Type B pancreatic cell (in vitro differentiated cells): Measurements from ENCODE around the gene CCNY. TPM values are rescaled to one million over a fixed set of nuclear protein-coding genes. Genes with fewer than 3 reads are reported as not detected.

Source experiments
- DNase-seq: peaks from one replicate; pipeline ENCODE4 v3.0.0; 2021; ENCODE audit warnings: mixed read lengths; ENCODE audit not compliant: unreplicated experiment; ENCODE audit errors: extremely low spot score
- H3K27ac Mint-ChIP-seq: 2 replicates; pipeline ENCODE4 v1.8.0; 2021; ENCODE audit warnings: mild to moderate bottlenecking, mixed read lengths
- H3K27me3 Mint-ChIP-seq: 2 replicates; pipeline ENCODE4 v1.8.0; 2021; ENCODE audit warnings: mixed read lengths
- H3K36me3 Mint-ChIP-seq: 2 replicates; pipeline ENCODE4 v1.8.0; 2021; ENCODE audit warnings: mixed read lengths
- H3K4me1 Mint-ChIP-seq: one replicate; pipeline ENCODE4 v1.8.0; 2021; ENCODE audit warnings: mixed read lengths; ENCODE audit not compliant: unreplicated experiment
- H3K4me3 Mint-ChIP-seq: 2 replicates; pipeline ENCODE4 v1.8.0; 2021; ENCODE audit warnings: mild to moderate bottlenecking, mixed read lengths
- H3K9me3 Mint-ChIP-seq: 2 replicates; pipeline ENCODE4 v1.8.0; 2021; ENCODE audit warnings: mixed read lengths
- total RNA-seq: library from RNA; stranded (reverse); gene quantifications from 2 replicates; pipeline ENCODE4 v1.2.1, GENCODE V29; 2021; ENCODE audit warnings: low replicate concordance
- TF ChIP-seq, protein P1 (sequence below): fragments of 200-600 bp; sonication (generic); conservative IDR thresholded peaks from 2 replicates; pipeline ENCODE4 v1.5.0; 2021; ENCODE audit warnings: antibody characterized with exemption, mild to moderate bottlenecking

CCNY gene
- total RNA-seq, 1 donor from 2014 or later: 74.6 TPM

DNA sequence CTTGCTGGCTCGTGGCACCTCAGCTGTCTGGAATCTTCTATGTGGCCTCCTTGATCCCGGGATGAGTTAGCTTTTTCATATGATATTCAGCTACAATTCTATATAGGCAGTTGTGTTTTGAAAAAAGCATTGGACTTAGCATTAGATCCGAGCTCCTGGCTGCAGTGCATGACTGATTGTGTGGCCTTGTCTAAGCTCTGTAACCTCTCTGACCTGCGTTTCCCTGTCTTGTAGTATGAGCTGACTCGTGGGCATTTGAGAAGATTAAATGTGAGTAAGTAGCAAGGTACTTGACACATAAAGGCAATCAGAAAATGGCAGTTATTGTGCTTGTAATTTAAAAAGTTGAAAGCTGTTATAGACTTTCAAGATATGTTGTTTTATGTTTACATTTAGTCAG is 85.9 kb downstream of the CCNY start:
- H3K4me1 Mint-ChIP-seq: peaks cover 57% of the 10 kb centered on the region
- no peak overlapping the region for H3K4me3 Mint-ChIP-seq
- H3K9me3 Mint-ChIP-seq: no peaks in the 10 kb centered on the region
- no peak overlapping the region for H3K27ac Mint-ChIP-seq
- no peaks in the 10 kb centered on the region for H3K36me3 Mint-ChIP-seq
- no peaks in the 10 kb centered on the region for H3K27me3 Mint-ChIP-seq
- TF ChIP-seq, protein P1, sequence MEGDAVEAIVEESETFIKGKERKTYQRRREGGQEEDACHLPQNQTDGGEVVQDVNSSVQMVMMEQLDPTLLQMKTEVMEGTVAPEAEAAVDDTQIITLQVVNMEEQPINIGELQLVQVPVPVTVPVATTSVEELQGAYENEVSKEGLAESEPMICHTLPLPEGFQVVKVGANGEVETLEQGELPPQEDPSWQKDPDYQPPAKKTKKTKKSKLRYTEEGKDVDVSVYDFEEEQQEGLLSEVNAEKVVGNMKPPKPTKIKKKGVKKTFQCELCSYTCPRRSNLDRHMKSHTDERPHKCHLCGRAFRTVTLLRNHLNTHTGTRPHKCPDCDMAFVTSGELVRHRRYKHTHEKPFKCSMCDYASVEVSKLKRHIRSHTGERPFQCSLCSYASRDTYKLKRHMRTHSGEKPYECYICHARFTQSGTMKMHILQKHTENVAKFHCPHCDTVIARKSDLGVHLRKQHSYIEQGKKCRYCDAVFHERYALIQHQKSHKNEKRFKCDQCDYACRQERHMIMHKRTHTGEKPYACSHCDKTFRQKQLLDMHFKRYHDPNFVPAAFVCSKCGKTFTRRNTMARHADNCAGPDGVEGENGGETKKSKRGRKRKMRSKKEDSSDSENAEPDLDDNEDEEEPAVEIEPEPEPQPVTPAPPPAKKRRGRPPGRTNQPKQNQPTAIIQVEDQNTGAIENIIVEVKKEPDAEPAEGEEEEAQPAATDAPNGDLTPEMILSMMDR: no peak
- DNase-seq: no peak

DNA sequence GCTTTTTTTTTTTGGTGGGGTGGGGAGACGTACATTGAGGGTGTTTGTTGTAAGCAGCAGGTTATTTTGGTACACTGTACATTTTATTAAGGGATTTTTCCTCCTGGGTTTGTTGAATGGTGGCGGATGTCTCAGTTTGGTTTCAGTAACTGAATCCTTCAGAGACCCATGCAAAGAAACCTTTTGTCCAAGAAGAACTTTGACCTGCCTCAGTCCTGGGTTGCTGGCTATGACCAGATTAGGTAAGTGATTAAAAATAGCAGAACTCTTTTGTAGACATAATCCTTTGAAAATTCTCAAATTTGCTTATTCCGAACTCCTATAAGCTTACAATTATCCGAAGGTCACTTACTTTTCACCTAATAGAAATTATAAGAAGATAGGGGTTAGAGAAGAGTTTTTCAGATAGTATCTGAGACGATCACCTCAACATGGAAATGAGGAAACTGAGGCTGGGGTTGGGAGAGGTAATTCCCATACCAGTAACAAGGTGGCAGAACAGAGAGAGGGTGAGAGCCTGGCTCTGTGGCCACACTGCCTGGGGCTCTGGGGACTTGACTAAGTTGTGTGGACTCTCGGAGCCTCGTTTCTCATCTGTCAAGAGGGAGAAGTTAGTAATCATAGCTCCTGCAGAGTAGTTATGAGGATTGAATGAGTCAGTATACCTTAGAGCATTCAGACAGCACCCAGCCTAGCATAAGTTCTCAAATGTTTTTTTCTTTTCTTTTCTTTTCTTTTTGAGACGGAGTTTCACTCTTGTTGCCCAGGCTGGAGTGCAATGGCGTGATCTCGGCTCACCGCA is 87.4 kb downstream of the CCNY start:
- TF ChIP-seq, protein P1: no peak
- H3K36me3 Mint-ChIP-seq: no peaks in the 10 kb centered on the region
- H3K9me3 Mint-ChIP-seq: no peaks in the 10 kb centered on the region
- H3K27ac Mint-ChIP-seq: no peak overlapping the region
- H3K27me3 Mint-ChIP-seq: no peaks in the 10 kb centered on the region
- no peak overlapping the region for H3K4me3 Mint-ChIP-seq
- DNase-seq: no peak
- peaks cover 59% of the 10 kb centered on the region for H3K4me1 Mint-ChIP-seq

DNA sequence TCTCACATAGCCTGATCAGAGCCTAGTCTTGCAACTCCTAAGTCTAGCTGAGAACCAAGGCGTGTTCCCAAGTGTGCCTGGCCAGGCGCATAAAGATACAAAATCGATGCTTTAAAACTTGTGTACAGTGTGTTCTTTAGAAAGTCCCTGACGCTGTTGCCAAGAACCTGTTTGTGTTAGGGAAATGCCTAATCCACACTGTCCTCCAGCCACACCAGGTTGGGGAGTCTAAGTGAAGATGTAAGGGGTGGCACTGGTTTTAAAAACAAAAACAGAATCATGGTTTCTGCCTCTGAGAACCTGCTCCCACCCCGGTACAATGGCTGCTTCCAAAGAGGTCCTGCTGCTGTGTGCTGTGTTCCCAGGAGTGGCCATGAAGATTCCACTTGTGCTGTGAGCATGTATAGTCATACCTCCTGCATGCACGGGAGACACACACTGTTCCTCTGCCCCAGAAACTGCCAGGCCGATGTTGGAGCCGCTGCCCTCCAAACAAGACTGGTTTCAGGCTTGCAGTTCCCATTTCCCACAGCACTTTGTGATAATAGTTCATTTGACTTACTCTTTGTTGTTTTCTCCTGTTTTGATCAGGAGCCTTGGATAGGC is 88.5 kb downstream of the CCNY start:
- Mint-ChIP-seq H3K27me3 (no peaks in the 10 kb centered on the region), H3K4me3 (no peak overlapping the region), H3K36me3 (no peaks in the 10 kb centered on the region), H3K9me3 (no peaks in the 10 kb centered on the region), H3K4me1 (peaks cover 56% of the 10 kb centered on the region), H3K27ac (no peak overlapping the region)
- DNase-seq: no peak
- TF ChIP-seq, protein P1: no peak

DNA sequence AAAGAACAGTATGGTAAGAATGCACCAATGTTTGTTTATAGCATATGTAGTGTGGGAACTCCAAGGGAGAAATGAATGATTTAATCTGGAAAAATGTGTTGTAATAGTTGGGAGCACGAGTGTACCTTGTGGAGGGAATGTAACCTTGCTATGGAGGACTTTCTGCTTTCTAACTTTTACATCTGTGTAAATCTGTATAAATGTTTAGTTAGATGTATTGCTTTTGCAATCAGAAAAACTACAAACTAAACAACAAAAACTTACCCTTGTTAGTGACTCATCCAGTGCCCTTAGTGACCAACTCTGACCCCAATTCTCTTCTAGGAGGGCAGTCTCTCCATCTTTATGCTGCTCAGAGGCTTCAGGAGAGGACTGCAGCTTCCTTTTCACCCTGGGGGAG is 89.3 kb downstream of the CCNY start:
- Mint-ChIP-seq H3K27me3 (no peaks in the 10 kb centered on the region), H3K36me3 (no peaks in the 10 kb centered on the region), H3K9me3 (no peaks in the 10 kb centered on the region), H3K27ac (no peak overlapping the region), H3K4me3 (no peak overlapping the region), H3K4me1 (peaks cover 50% of the 10 kb centered on the region)
- DNase-seq: no peak
- TF ChIP-seq, protein P1: no peak

DNA sequence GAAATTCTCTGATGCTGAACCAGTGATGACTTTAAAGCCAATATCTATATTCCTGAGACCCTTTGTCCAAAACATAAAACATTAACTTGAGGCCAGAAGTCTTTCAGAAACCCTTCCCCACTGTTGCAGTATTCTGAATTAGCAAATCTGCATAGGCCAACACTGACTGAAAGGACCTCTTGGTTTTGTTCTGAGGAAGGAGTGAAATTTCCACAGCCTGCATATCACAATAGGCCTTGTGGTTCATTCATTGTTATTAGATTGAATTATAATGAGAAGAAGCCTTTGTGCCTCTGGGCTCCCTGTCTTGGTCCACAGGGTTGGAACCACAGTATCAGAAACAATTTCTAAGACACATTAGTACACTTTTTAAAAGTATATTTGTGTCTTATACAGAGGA is 90.3 kb downstream of the CCNY start:
- Mint-ChIP-seq H3K4me1 (peaks cover 39% of the 10 kb centered on the region), H3K27ac (no peak overlapping the region), H3K4me3 (no peak overlapping the region)

More for the DNA sequence above, 90.3 kb downstream of the CCNY start:
- H3K36me3 Mint-ChIP-seq: no peaks in the 10 kb centered on the region
- DNase-seq: no peak
- no peaks in the 10 kb centered on the region for H3K9me3 Mint-ChIP-seq
- H3K27me3 Mint-ChIP-seq: no peaks in the 10 kb centered on the region
- TF ChIP-seq, protein P1: no peak
